Measurements from ENCODE around the gene TRAPPC11.
"Not testable (repeated sequence)": the region's sequence is repeated elsewhere in the genome, so short reads cannot be mapped to it uniquely, and the experiment has no call there.

Gene TRAPPC11

GRCh38 chr4:183722731-183723560, 63.9 kb downstream of the TRAPPC11 start:
- ATAC-seq: peak; percentile 53 to 57

GRCh38 chr4:183723561-183724228, 64.6 kb downstream of the TRAPPC11 start:
- ATAC-seq: peak in 1 of 2 donors; percentile 12

- ATAC-seq: not testable (repeated sequence)
Measured at GRCh38 chr4:183725585-183725984, 66.5 kb downstream of the TRAPPC11 start.

- no peak for ATAC-seq
Measured at GRCh38 chr4:183727482-183727881, 68.4 kb downstream of the TRAPPC11 start.

- no peak for ATAC-seq
Measured at GRCh38 chr4:183728223-183729068, 69.4 kb downstream of the TRAPPC11 start.

GRCh38 chr4:183729069-183729406, 69.9 kb downstream of the TRAPPC11 start:
- ATAC-seq: no peak

GRCh38 chr4:183729430-183730328, 70.6 kb downstream of the TRAPPC11 start:
- no peak for ATAC-seq

- ATAC-seq: no peak
Measured at GRCh38 chr4:183732296-183732695, 73.2 kb downstream of the TRAPPC11 start.

- no peak for ATAC-seq
Measured at GRCh38 chr4:183733181-183733580, 74.1 kb downstream of the TRAPPC11 start.

GRCh38 chr4:183738081-183738673, 79.1 kb downstream of the TRAPPC11 start:
- no peak for ATAC-seq

GRCh38 chr4:183738961-183739360, 79.9 kb downstream of the TRAPPC11 start:
- ATAC-seq: no peak

GRCh38 chr4:183746305-183747229, 87.5 kb downstream of the TRAPPC11 start:
- ATAC-seq: no peak

GRCh38 chr4:183747380-183747779, 88.3 kb downstream of the TRAPPC11 start:
- ATAC-seq: no peak

GRCh38 chr4:183747931-183748670, 89.0 kb downstream of the TRAPPC11 start:
- no peak for ATAC-seq

GRCh38 chr4:183751106-183751505, 92.0 kb downstream of the TRAPPC11 start:
- ATAC-seq: no peak

GRCh38 chr4:183755596-183755995, 96.5 kb downstream of the TRAPPC11 start:
- ATAC-seq: no peak

GRCh38 chr4:183757060-183757459, 98.0 kb downstream of the TRAPPC11 start:
- no peak for ATAC-seq

GRCh38 chr4:183758061-183758757, 99.1 kb downstream of the TRAPPC11 start:
- no peak for ATAC-seq

- no peak for ATAC-seq
Measured at GRCh38 chr4:183758758-183759447, 99.8 kb downstream of the TRAPPC11 start.
